ENCODE data around the gene ADI1. TPM values are rescaled to one million over a fixed set of nuclear protein-coding genes. Genes with fewer than 3 reads are reported as not detected.

Gene ADI1
- total RNA-seq, 2 experiments from 2014 or later, result 19.2 to 22.1 TPM

DNA sequence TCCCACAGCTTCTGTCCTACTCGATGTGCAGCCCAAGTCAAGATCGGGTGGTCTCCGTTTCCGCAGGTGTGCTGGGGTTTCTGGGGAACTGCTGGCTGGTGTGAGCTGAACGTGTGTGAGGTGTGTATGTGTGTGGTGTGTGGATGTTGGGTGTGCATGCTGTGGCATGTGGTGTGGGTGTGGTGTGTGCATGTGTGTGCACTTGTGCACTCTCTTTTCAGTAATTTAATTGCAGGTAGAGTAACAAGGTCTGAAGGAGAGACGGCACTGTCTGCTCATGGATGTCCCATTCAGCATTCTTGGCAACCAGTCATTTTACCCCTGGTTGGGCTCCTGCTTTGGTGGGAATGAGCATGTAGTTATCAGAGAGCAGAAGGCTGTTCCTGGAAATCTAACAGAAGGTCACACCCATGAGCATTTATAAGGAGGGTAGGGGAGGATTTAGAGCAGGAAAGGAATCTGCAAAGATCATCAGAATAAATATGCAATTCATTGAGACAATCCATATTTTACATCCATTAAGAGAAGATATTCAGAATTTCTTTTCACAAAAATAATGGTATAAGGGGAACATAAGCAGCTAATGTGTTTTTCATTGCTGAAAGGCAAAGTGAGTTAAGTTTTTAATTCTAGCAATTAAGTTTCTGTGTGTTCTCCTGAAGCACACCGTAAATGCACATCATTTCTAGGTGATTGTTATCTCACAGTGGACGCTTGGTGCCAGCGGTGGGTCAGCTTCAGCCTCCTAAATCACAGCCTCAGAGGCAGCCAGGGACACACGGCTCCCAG, 60.7 kb downstream of the ADI1 start:
- no peaks in the 10 kb centered on the region for H3K9me3 ChIP-seq (ENCODE audit: low read length)
- H3K4me3 ChIP-seq (ENCODE audit: low read depth, low read length, poor library complexity, severe bottlenecking), result no peak overlapping the region
- ChIA-PET CTCF (ENCODE audit: unreplicated experiment) (no interaction called here), POLR2A (interaction anchor here (0.6 to 1.5 kb wide), 3 partner anchors 12 to 171 kb away, joined by 3 to 5 read pairs (median 3); no protein-coding TSS in a partner anchor)
- peaks cover 20% of the 10 kb centered on the region for H3K36me3 ChIP-seq (ENCODE audit: insufficient read depth, low read length)
- no peaks in the 10 kb centered on the region for H3K9me2 ChIP-seq (ENCODE audit: insufficient read depth, low read length)
- no peak for DNase-seq (ENCODE audit: low spot score)
- no peak overlapping the region for H3K27ac ChIP-seq (ENCODE audit: low read depth, low read length, poor library complexity, severe bottlenecking)
- no peak for TF ChIP-seq EZH2phosphoT487 (IDR thresholded peaks at IDR 0.05; ENCODE audit: borderline replicate concordance, low read depth, low read length)
- TF ChIP-seq, protein P1, sequence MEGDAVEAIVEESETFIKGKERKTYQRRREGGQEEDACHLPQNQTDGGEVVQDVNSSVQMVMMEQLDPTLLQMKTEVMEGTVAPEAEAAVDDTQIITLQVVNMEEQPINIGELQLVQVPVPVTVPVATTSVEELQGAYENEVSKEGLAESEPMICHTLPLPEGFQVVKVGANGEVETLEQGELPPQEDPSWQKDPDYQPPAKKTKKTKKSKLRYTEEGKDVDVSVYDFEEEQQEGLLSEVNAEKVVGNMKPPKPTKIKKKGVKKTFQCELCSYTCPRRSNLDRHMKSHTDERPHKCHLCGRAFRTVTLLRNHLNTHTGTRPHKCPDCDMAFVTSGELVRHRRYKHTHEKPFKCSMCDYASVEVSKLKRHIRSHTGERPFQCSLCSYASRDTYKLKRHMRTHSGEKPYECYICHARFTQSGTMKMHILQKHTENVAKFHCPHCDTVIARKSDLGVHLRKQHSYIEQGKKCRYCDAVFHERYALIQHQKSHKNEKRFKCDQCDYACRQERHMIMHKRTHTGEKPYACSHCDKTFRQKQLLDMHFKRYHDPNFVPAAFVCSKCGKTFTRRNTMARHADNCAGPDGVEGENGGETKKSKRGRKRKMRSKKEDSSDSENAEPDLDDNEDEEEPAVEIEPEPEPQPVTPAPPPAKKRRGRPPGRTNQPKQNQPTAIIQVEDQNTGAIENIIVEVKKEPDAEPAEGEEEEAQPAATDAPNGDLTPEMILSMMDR (conservative IDR thresholded peaks at IDR 0.05; ENCODE audit: low read length), result no peak
- H2AFZ ChIP-seq (ENCODE audit: low read length), result no peak overlapping the region
- no peak overlapping the region for H3K4me2 ChIP-seq (ENCODE audit: low read length)
- H4K20me1 ChIP-seq (ENCODE audit: insufficient read depth, low read length), result no peaks in the 10 kb centered on the region
- BruUV-seq (replicated peaks), result no TSS peak
- peaks cover 22% of the 10 kb centered on the region for H3K4me1 ChIP-seq (ENCODE audit: insufficient read depth, low read length, poor library complexity, severe bottlenecking)
- intact Hi-C loops (cut with micrococcal nuclease; ENCODE audit: unreplicated experiment), result no loop called here
- no peaks in the 10 kb centered on the region for H3K79me2 ChIP-seq (ENCODE audit: insufficient read depth, low read depth, low read length)

DNA sequence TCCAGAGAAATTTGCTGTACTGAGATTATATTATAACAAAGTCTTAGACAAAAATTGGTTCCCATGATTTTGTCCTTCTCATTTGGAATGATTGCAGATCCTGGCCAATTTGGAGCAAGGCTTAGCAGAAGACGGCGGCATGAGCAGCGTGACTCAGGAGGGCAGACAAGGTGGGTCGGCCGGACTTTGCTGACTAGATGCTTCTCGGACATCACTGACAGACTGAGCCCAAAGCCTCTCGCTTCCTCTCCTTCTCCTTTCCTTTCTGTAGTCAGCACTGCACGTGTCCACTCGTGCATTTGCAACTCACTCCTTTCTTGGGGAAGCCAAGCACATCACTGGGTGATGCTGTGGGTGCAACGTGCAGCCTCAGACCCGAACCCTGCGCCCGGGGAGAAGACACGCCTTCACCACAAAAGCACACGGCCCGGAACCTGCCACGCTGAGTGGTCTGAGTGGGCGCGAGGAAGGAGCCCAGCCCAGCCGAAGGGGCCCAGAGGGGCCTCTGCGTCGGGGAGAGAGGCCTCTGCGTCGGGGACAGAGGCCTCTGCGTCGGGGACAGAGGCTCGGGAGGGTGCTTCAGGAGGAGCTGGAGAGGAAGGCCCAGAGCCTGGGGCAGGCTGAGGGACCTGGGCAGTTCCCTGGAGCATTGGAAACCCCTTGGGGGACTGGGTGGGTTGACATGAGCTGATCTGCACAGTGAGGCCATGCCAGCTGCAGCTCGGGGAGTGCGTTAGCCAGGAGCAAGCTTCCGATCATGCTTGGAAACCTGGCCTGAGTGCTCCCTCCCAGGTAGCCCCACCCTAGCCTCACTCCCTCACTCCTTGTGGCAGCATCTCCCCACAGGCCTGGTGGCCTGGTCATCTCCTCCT, 61.6 kb downstream of the ADI1 start:
- Histone ChIP-seq H3K27ac (ENCODE audit: low read depth, low read length, poor library complexity, severe bottlenecking) (no peak overlapping the region), H2AFZ (ENCODE audit: low read length) (no peak overlapping the region), H3K4me1 (ENCODE audit: insufficient read depth, low read length, poor library complexity, severe bottlenecking) (peaks cover 17% of the 10 kb centered on the region), H3K79me2 (ENCODE audit: insufficient read depth, low read depth, low read length) (no peaks in the 10 kb centered on the region), H3K4me2 (ENCODE audit: low read length) (no peak overlapping the region), H3K9me2 (ENCODE audit: insufficient read depth, low read length) (no peaks in the 10 kb centered on the region), H4K20me1 (ENCODE audit: insufficient read depth, low read length) (no peaks in the 10 kb centered on the region), H3K9me3 (ENCODE audit: low read length) (no peaks in the 10 kb centered on the region), H3K36me3 (ENCODE audit: insufficient read depth, low read length) (peaks cover 20% of the 10 kb centered on the region), H3K4me3 (ENCODE audit: low read depth, low read length, poor library complexity, severe bottlenecking) (no peak overlapping the region)
- CTCF ChIA-PET (ENCODE audit: unreplicated experiment), result no interaction called here
- DNase-seq (ENCODE audit: low spot score), result no peak
- intact Hi-C loops (cut with micrococcal nuclease; ENCODE audit: unreplicated experiment), result no loop called here
- TF ChIP-seq EZH2phosphoT487 (IDR thresholded peaks at IDR 0.05; ENCODE audit: borderline replicate concordance, low read depth, low read length), result no peak
- TF ChIP-seq, protein P1 (conservative IDR thresholded peaks at IDR 0.05; ENCODE audit: low read length), result no peak
- no TSS peak for BruUV-seq (replicated peaks)
- POLR2A ChIA-PET, result interaction anchor here (1.5 kb wide), 1 partner anchor 12 kb away, joined by 3 read pairs; no protein-coding TSS in a partner anchor
